Astrocyte (in vitro differentiated cells and primary cell): ENCODE results near the gene PRSS38.

Source experiments
- EZH2 ChIP-seq: IDR thresholded peaks from 2 replicates; pipeline ENCODE4 v1.6.1; 2012; ENCODE audit warnings: mild to moderate bottlenecking, low read length, inconsistent platforms; ENCODE audit not compliant: insufficient read depth
- TF ChIP-seq, protein P1 (sequence below): IDR thresholded peaks from 2 replicates; pipeline ENCODE4 v1.5.1; 2011; ENCODE audit warnings: low read depth, mild to moderate bottlenecking, inconsistent platforms, low read length, moderate library complexity; ENCODE audit not compliant: insufficient read depth

DNA sequence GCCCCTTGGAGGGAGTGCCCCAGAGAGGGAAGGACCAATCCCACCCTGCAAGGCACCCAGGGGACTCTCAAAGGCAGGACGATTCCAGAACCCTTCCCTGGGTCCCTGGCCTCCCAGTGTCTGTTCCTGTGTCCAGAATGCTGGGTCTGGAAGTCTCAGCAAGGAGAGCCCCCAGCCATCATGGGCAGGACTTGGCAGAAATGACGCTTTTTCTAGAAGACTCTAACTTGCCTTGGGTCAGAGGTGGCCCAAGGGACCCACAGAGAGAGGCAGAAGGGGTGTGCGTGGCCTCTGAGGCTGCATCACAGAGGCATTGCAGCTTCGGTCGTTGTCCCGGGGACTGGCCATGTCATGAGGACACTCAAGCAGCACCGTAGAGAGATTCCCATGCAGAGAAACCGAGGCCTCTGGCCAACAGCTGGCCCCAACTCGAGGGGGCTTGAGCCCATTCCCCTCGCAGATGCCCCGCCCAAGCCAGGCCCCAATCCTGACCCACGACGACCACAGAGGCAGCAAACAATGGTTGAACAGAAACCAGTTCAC, 74.5 kb downstream of the PRSS38 start:
- TF ChIP-seq, protein P1, sequence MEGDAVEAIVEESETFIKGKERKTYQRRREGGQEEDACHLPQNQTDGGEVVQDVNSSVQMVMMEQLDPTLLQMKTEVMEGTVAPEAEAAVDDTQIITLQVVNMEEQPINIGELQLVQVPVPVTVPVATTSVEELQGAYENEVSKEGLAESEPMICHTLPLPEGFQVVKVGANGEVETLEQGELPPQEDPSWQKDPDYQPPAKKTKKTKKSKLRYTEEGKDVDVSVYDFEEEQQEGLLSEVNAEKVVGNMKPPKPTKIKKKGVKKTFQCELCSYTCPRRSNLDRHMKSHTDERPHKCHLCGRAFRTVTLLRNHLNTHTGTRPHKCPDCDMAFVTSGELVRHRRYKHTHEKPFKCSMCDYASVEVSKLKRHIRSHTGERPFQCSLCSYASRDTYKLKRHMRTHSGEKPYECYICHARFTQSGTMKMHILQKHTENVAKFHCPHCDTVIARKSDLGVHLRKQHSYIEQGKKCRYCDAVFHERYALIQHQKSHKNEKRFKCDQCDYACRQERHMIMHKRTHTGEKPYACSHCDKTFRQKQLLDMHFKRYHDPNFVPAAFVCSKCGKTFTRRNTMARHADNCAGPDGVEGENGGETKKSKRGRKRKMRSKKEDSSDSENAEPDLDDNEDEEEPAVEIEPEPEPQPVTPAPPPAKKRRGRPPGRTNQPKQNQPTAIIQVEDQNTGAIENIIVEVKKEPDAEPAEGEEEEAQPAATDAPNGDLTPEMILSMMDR: no peak
- no peak for TF ChIP-seq EZH2
